ENCODE results near the gene ZNF80.
"Not testable (repeated sequence)": the region's sequence is repeated elsewhere in the genome, so short reads cannot be mapped to it uniquely, and the experiment has no call there.

ZNF80 gene

GRCh38 chr3:114237478-114237877 lies at the start of gene ZNF80:
Gene ZNF80 (minus strand): TSS chr3:114237578. CDS start chr3:114237074, 504 bp downstream.
- ATAC-seq, H3K36me3 Mint-ChIP-seq, H3K27me3 Mint-ChIP-seq, H3K9me3 Mint-ChIP-seq, H3K27ac Mint-ChIP-seq: not testable (repeated sequence)
- Mint-ChIP-seq H3K4me3 (peak within 1 kb of the TSS; percentile 35), H3K4me1 (peaks cover 18% of the 10 kb centered on the region)

DNA sequence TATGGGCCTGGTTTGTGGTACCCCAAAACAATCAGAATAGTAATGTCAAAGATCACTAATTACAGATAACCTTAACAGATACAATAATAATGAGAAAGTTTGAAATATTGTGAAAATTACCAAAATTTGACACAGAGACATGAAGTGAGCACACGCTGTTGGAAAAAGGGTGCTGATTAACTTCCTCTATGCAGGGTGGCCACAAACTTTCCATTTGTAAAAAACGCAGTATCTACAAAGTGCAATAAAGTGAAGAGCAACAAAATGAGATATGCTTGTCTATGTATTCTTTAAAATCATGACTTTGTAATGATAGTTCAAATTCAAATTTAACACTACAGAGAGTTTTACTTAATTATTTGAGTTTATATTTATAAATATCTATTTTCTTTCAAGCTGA lies 48.9 kb upstream of the ZNF80 start:
- H3K4me1 Mint-ChIP-seq, result peaks cover 29% of the 10 kb centered on the region
- no peaks in the 10 kb centered on the region for H3K36me3 Mint-ChIP-seq
- H3K9me3 Mint-ChIP-seq, result no peaks in the 10 kb centered on the region
- no peaks in the 10 kb centered on the region for H3K27me3 Mint-ChIP-seq
- no peak for ATAC-seq
- peak overlapping the region; percentile 97 for H3K27ac Mint-ChIP-seq
- peak overlapping the region; percentile 69 for H3K4me3 Mint-ChIP-seq

DNA sequence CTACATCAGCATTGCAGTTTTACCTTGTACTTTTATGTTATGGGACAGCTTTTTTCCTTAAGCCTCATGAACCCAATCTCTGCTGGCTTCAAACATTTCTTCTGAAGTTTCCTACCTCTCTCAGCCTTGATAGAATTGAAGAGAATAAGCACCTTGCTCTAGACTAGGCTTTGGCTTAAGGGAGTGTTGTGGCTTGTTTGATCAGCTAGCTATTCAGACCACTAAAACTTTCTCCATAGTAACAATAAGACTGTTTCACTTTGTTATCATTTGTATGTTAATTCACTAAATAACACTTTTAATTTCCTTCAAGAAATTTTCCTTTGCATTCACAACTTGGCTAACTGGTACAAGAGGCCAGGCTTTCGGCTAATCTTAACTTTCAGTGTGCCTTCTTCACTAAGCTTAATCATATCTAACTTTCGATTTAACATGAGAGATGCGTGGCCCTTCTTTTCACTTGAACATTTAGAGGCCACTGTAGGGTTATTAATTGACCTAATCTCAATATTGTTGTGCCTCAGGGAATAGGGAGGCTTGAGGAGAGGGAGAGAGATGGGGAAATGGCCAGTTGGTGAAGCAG lies 48.4 kb upstream of the ZNF80 start:
- ATAC-seq, result peak; percentile 58
- H3K27me3 Mint-ChIP-seq, result no peaks in the 10 kb centered on the region
- H3K36me3 Mint-ChIP-seq, result no peaks in the 10 kb centered on the region
- H3K27ac Mint-ChIP-seq, result peak overlapping the region; percentile 97
- H3K4me3 Mint-ChIP-seq, result peak overlapping the region; percentile 69
- peaks cover 24% of the 10 kb centered on the region for H3K4me1 Mint-ChIP-seq
- H3K9me3 Mint-ChIP-seq, result no peaks in the 10 kb centered on the region

GRCh38 chr3:114284644-114285043 lies 47.3 kb upstream of the ZNF80 start:
- Mint-ChIP-seq H3K9me3 (no peaks in the 10 kb centered on the region), H3K4me1 (peaks cover 13% of the 10 kb centered on the region), H3K27me3 (no peaks in the 10 kb centered on the region), H3K27ac (peak overlapping the region; percentile 97), H3K36me3 (no peaks in the 10 kb centered on the region), H3K4me3 (no peak overlapping the region)
- no peak for ATAC-seq

GRCh38 chr3:114276856-114277255 lies 39.5 kb upstream of the ZNF80 start:
- H3K27ac Mint-ChIP-seq, result not testable (repeated sequence)

GRCh38 chr3:114274929-114275328 lies 37.6 kb upstream of the ZNF80 start:
- ATAC-seq, result no peak
- H3K4me1 Mint-ChIP-seq, result peaks cover 6% of the 10 kb centered on the region
- H3K9me3 Mint-ChIP-seq, result no peaks in the 10 kb centered on the region
- peaks cover 20% of the 10 kb centered on the region for H3K36me3 Mint-ChIP-seq
- H3K4me3 Mint-ChIP-seq, result no peak overlapping the region
- no peaks in the 10 kb centered on the region for H3K27me3 Mint-ChIP-seq
- peak overlapping the region; percentile 52 for H3K27ac Mint-ChIP-seq

More at GRCh38 chr3:114276856-114277255, 39.5 kb upstream of the ZNF80 start:
- not testable (repeated sequence) for H3K4me3 Mint-ChIP-seq, ATAC-seq, H3K27me3 Mint-ChIP-seq, H3K9me3 Mint-ChIP-seq, H3K4me1 Mint-ChIP-seq
- peaks cover 13% of the 10 kb centered on the region for H3K36me3 Mint-ChIP-seq

DNA sequence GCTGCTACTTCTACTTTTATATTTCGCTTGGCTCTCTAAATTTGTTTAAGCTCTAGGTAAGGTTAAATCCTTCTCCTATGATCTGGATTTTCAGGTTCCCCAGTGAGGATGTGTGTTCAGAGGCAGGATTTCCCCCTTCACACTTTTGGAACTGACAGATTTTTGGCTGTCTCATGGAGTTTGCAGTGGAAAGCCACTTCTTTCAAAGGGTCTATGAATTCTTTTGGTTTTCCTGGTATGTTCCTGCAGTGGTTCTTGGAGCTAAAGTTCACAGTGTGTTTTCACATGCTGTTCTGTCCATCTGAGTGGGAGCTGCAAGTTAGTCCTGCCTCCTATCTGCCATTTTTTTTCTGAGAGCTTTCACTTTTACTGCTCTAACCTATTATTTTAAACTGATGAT lies 34.9 kb upstream of the ZNF80 start:
- Mint-ChIP-seq H3K36me3 (peaks cover 29% of the 10 kb centered on the region), H3K4me3 (no peak overlapping the region), H3K27ac (no peak overlapping the region), H3K9me3 (peaks cover 3% of the 10 kb centered on the region), H3K27me3 (no peaks in the 10 kb centered on the region), H3K4me1 (peaks cover 6% of the 10 kb centered on the region)
- ATAC-seq, result no peak

DNA sequence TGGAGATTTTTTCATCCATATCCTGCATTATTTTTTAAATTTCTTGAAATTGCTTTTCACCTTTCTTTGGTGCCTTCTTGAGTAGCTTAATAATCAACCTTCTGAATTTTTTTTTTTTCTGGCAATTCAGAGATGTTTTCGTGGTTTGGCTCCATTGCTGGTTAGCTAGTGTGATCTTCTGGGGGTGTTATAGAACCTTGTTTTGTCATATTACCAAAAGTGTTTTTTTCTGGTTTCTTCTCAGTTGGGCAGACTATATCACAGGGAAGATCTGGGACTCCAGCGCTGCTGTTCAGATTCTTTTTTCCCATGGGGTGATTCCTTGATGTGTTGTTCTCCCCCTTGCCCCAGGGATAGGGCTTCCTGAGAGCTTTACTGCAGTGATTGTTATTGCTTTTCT lies 32.6 kb upstream of the ZNF80 start:
- ATAC-seq, result no peak
- Mint-ChIP-seq H3K27me3 (no peaks in the 10 kb centered on the region), H3K4me1 (peaks cover 6% of the 10 kb centered on the region), H3K36me3 (peaks cover 29% of the 10 kb centered on the region), H3K27ac (no peak overlapping the region), H3K9me3 (peaks cover 6% of the 10 kb centered on the region), H3K4me3 (no peak overlapping the region)

DNA sequence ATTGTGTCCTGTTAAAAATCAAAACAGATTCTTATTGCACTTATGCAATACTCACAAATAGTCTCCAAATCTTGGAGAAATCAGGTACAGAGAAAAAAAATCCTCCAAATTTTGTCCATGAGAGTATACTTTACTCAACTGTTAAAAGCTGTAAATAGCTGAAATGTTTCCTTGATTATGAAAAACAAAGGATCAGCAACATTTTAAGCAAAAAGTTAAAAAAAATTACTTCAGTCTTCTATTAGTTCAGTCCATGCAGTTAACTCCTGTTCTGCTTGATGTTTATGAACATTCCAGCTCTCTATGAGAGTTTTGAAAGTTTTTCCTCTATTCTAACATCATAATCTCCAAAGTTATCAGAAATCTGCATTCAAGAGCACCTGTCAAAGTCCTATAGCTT lies 22.8 kb upstream of the ZNF80 start:
- no peak for ATAC-seq
- Mint-ChIP-seq H3K4me3 (no peak overlapping the region), H3K27me3 (no peaks in the 10 kb centered on the region), H3K36me3 (peaks cover 21% of the 10 kb centered on the region), H3K4me1 (no peaks in the 10 kb centered on the region), H3K27ac (no peak overlapping the region), H3K9me3 (peaks cover 11% of the 10 kb centered on the region)

DNA sequence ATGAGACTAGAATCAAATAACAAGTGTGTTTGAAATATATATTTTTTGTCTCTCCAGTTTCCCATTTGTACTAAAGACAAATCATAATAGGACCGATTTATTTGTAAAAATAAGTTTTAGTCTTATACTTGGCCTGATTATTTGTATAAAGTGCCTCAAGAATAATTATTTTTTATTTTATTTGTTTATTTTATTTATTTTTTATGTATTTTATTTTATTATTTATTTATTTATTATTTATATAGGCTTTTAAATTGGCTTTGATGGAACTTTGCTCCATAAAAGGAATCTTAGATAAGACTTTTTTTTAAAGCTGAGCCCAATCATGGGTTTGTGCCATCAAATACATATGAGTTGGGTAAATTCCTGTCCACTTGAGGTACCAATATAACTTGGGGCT lies 22.2 kb upstream of the ZNF80 start:
- H3K27ac Mint-ChIP-seq, result no peak overlapping the region
- no peak overlapping the region for H3K4me3 Mint-ChIP-seq
- H3K27me3 Mint-ChIP-seq, result no peaks in the 10 kb centered on the region
- no peak for ATAC-seq
- H3K36me3 Mint-ChIP-seq, result peaks cover 21% of the 10 kb centered on the region
- no peaks in the 10 kb centered on the region for H3K4me1 Mint-ChIP-seq
- H3K9me3 Mint-ChIP-seq, result peaks cover 11% of the 10 kb centered on the region

- Mint-ChIP-seq H3K27ac (peak overlapping the region; percentile 61), H3K9me3 (peaks cover 5% of the 10 kb centered on the region), H3K4me3 (no peak overlapping the region), H3K4me1 (peaks cover 4% of the 10 kb centered on the region), H3K27me3 (no peaks in the 10 kb centered on the region), H3K36me3 (peaks cover 5% of the 10 kb centered on the region)
- no peak for ATAC-seq
These were observed 16.1 kb upstream of the ZNF80 start for GRCh38 chr3:114253505-114253904.

- H3K4me3 Mint-ChIP-seq, result no peak overlapping the region
- H3K27ac Mint-ChIP-seq, result peak overlapping the region; percentile 61
- H3K9me3 Mint-ChIP-seq, result peaks cover 5% of the 10 kb centered on the region
- peaks cover 7% of the 10 kb centered on the region for H3K36me3 Mint-ChIP-seq
- peaks cover 4% of the 10 kb centered on the region for H3K4me1 Mint-ChIP-seq
- no peak for ATAC-seq
- no peaks in the 10 kb centered on the region for H3K27me3 Mint-ChIP-seq
These were observed 15.6 kb upstream of the ZNF80 start for GRCh38 chr3:114252954-114253353.

DNA sequence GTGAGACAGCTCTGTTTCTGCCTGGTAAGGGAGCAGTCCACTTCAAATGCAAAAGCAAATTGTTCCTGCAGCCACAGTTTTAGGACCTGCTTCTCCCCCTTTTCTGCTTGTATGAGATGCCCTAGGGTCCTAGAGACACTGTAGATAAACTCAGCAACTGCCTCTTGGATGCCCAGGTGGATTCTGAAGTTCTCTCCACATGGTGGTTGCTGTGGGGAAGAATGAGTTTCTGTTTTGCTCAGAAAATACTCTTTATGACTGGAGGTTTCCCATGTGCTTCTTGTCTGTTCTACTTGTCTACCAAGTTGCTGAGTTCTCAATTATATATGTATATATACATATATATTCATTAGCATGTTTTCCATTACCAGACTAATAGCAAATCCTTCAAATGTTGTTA lies 5.6 kb upstream of the ZNF80 start:
- ATAC-seq, result peak; percentile 90
- Mint-ChIP-seq H3K27ac (peak overlapping the region; percentile 55), H3K27me3 (no peaks in the 10 kb centered on the region), H3K4me1 (peaks cover 41% of the 10 kb centered on the region), H3K4me3 (no peak overlapping the region), H3K36me3 (peaks cover 13% of the 10 kb centered on the region), H3K9me3 (peaks cover 5% of the 10 kb centered on the region)

DNA sequence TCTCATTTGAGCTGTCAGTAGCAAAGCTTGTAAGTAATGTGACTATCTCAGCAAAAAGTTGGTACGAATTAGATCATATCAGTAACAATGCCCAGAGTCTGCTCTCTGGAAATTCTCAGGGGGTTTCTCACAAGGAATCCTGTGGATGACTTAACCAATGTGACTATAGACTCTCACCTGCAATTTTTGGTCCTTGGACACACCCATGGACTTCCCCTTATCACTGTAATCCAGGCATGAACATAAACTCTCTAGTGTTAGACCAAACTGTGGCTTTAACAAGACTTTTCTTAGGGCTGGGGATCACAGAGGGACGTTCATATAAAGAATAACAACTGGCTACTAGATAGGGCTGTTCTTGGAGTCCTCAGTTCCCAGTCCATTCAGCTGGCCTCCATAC lies 3.9 kb upstream of the ZNF80 start:
- H3K27me3 Mint-ChIP-seq, result no peaks in the 10 kb centered on the region
- H3K36me3 Mint-ChIP-seq, result peaks cover 12% of the 10 kb centered on the region
- ATAC-seq, result no peak
- H3K9me3 Mint-ChIP-seq, result no peaks in the 10 kb centered on the region
- H3K4me1 Mint-ChIP-seq, result peaks cover 30% of the 10 kb centered on the region
- H3K4me3 Mint-ChIP-seq, result no peak overlapping the region
- no peak overlapping the region for H3K27ac Mint-ChIP-seq

- ATAC-seq, H3K27ac Mint-ChIP-seq, H3K27me3 Mint-ChIP-seq, H3K4me3 Mint-ChIP-seq, H3K9me3 Mint-ChIP-seq: not testable (repeated sequence)
- peaks cover 23% of the 10 kb centered on the region for H3K4me1 Mint-ChIP-seq
- H3K36me3 Mint-ChIP-seq, result peaks cover 11% of the 10 kb centered on the region
These were observed 888 bp upstream of the ZNF80 start for GRCh38 chr3:114238146-114238785.

DNA sequence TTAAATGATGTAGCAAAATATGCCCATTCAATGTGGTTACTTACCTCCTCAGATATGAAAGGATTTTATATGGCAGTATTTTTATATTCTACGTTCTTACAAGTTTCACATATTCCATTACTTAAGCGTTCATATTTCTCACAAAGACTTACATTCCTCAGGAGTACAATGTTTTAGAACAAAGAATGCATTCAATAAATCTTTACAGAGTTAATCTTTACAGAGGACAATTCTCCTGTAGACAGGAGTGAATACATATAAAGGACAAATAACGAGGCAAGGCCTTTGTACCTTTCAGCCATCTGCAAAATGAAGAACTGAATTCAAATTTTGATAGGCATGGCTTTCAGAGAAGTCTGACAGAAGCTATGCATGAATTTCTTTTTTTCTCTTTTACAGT lies 1.9 kb downstream of the ZNF80 start:
- ATAC-seq, result no peak
- no peak overlapping the region for H3K27ac Mint-ChIP-seq
- no peak overlapping the region for H3K4me3 Mint-ChIP-seq
- no peaks in the 10 kb centered on the region for H3K9me3 Mint-ChIP-seq
- H3K27me3 Mint-ChIP-seq, result no peaks in the 10 kb centered on the region
- H3K36me3 Mint-ChIP-seq, result peaks cover 6% of the 10 kb centered on the region
- H3K4me1 Mint-ChIP-seq, result peaks cover 16% of the 10 kb centered on the region
